Gastrocnemius medialis (tissue), 4 donors: ENCODE measurements around the gene PBX3.

ENCODE experiments used
- POLR2A ChIP-seq, 2 donors: fragments of 450-650 bp; IDR thresholded peaks; one replicate each; pipeline ENCODE4 v1.6.1; 2017; ENCODE audit warnings: antibody characterized with exemption in 2 of 2, mild to moderate bottlenecking in 2 of 2, moderate library complexity in 2 of 2
- TF ChIP-seq, protein P1 (sequence below), 5 experiments: fragments of 450-650 bp in 3 of 5; fragments of 200-600 bp in 2 of 5; sonication (generic) in 2 of 5; IDR thresholded peaks in 4 of 5; conservative IDR thresholded peaks in 1 of 5; 1 replicate in 4 of 5; 2 replicates in 1 of 5; pipeline ENCODE4 v1.5.1; 2016 to 2019; ENCODE audit warnings: antibody characterized with exemption in 5 of 5, mild to moderate bottlenecking in 3 of 5, moderate library complexity in 3 of 5

- TF ChIP-seq, protein P1, sequence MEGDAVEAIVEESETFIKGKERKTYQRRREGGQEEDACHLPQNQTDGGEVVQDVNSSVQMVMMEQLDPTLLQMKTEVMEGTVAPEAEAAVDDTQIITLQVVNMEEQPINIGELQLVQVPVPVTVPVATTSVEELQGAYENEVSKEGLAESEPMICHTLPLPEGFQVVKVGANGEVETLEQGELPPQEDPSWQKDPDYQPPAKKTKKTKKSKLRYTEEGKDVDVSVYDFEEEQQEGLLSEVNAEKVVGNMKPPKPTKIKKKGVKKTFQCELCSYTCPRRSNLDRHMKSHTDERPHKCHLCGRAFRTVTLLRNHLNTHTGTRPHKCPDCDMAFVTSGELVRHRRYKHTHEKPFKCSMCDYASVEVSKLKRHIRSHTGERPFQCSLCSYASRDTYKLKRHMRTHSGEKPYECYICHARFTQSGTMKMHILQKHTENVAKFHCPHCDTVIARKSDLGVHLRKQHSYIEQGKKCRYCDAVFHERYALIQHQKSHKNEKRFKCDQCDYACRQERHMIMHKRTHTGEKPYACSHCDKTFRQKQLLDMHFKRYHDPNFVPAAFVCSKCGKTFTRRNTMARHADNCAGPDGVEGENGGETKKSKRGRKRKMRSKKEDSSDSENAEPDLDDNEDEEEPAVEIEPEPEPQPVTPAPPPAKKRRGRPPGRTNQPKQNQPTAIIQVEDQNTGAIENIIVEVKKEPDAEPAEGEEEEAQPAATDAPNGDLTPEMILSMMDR (IDR thresholded peaks at IDR 0.05 in 4 of 5, conservative IDR thresholded peaks at IDR 0.05 in 1 of 5) = no peak
- no peak for TF ChIP-seq POLR2A (IDR thresholded peaks at IDR 0.05)
Measured at GRCh38 chr9:125761676-125762450, 14.7 kb downstream of the PBX3 start.
